COLO829 (cell line): Measurements from ENCODE around the gene RNF220.

Experiments used
- DNase-seq: peaks from one replicate; pipeline ENCODE4 v3.0.0; 2012; ENCODE audit warnings: low spot score

Gene RNF220

DNA sequence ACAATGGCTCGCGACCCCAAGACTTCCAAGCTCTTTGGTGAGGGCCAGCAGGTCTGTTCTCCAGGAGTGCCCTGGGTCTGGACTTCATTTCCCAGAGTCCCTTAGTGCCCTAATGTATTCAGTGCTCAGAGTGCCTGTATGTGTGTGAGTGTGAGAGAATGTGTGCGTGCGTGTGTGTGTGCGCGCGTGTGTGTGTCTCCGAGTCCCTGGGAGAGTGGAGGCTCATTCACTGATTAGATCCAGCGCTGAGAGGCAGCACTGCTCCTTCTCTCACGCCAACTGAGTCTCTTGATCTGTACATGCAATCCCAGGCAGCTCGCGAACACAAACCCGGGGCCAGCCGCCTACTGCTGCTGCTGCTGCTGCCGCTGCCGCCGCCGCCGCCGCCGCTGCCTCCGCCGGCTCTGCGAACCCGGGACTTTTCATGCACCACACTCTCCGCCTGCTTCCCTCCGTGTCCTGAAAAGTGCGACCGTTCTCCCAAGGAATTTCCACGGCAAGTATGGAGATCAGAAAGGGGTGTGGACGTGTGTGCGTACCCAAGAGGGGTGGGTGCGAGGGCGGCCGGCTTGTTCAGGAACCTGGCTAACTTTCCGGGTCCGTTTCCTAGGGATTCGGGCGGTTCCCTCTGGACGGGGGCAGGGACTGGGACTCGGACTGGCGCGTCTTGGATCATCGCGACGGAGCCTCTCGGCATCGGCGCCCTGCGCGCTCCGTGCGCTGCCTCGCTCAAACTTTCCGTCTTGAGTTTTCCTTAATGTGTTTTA is at the start of gene RNF220:
Gene RNF220, plus strand, starts transcription at position 225 of the 767 bp plus-strand sequence.
- DNase-seq, result no peak

DNA sequence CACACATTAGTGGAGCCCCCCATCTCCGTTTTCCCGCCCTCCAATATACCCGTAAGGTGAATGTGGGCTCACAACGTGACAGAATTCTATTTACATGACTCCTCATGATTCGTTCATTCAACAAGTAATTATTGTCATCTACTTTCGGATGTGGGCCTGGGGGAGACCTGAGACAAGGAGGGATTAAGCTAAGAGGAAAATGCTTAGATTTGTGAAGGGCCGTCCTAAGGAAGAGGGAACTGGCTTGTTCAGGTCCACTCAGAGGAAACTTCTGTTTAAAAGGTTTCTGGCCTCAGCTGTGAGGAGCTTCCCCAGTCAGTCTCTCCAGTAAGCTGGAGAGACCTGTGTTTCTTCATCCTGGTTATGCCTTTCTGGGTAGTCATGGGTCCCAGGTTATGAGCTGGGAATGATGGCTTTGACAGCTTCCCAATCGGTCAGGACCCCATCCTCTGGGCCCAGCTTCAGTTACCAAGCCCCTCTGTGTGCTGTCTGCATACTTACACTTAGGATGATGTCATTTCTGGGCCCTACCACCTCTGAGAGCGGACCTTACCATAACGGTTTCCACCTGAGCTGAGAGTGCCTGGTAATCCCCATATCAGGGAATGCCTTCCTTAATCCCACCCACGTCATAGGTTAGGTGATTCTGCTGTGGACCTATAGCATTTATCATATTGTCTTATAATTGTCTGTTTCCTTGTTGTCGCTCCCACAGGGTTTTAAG is 49.3 kb upstream of the RNF220 start:
- no peak for DNase-seq

DNA sequence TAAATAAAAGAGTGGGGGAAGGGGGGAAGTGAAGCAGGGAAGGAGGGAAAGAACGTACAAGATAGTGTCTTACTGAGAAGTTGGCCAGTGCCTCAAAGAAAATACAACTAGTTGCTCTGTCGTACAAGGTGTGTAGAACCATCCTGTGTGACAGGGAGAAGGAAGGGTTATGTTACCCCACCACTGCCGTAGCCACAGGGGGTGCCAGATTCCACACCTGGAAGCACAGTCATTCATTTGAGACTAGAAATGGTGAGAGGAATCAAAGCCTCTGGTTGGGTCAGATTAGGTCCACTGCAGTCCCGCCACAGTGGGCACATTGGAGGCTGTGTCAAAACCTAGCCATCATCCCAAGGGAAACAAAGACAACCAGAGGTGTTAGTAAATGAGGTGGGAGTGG is 47.3 kb upstream of the RNF220 start:
- no peak for DNase-seq

DNA sequence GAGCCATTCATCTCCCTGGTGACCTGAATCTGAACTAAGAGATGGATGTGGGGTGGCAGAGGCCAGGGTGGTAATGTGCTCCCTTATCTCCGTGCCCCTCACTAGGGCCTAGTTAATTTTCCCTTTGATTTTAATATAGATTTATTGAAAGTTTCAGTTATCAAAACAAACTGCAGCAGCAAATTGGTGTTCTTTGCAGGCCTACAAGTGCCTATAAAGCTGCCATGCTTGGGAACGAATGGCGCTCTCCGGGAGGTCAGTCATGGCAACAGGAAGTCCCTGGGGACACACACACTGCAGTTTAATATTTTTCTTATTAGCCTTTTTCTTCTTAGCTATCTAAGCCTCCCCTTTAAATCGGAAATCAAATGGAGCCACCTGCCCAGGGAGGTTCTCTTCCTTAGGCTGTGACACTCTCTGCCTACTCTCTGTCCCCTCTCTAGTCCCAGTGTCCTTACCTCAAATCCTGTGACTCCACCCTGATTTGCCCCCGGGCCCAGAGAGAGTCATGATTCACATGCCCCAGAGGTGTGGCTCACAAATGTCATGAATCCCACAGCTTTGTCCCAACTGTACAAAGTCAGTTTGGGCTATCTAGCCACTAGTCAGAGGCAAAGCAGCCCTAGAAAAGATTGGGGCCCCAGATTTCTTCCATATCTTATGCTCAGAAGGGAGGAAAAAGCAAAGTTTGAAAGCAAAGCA is 45.7 kb upstream of the RNF220 start:
- no peak for DNase-seq

DNA sequence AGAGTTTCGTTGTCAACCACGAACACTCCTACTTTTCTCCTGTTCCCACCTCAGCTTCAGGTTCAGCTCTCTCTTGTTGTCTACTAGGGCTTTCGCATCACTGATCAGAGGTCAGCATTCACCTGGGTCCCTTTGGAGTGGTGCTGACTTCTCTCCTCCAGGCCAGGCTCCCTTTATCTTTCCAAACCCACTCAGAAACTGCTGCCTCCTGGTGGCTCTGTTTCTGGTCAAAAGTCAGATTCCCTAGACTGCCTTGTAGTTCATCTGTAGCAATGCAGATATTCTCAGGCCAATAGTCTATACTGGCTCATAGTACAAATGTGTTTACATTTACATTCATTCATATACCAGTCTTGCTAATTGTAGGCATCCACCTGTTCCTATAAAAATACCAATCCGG is 43.6 kb upstream of the RNF220 start:
- DNase-seq, result no peak

DNA sequence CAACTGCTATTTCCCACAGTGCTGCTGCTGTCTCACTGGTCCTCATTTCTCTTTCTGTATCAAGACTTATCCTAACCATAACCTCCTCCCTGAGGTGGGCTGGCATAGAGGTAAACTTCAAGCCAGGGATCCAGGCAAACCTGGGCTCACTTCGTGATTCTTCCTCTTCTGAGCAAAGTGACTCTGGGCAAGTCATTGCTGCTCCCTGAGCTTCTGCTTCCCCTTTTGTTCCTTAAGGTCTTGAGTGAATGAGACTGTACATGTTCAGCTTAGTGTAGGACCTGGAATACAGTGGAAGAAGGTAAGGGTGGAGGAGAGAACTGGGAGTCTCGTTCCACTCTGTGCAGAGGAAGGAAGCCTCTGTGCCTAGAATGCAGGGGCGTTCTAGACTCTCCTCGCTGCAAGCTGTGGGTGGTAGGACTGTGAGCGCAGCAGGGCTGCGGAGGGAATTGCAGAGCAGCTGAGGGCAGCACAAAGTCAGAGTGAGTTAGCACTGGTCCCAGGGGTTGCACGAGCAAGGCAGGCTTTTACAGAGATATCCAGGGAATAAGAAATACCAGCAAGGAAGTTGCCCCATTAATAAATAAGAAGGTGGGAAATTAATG is 38.6 kb upstream of the RNF220 start:
- DNase-seq, result no peak

DNA sequence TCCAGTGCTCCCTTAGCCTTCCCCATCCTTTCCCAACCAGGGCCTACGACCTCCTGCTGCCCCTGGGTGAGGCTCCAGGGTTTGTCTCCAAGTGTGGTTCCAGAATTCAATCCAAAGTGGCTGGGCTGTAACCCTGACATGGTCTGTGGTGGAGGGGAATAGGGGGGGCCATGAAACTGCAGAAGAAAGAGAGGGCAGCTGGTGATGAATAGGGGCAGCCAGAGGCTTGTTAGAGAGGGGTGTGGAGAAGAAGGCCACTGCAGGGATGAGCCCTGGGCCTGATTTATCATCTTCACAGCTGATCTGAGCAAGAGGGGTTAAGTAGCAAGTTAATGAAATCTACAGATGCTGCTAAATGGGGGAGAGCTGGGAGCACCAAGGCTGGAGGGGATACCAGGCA is 37.1 kb upstream of the RNF220 start:
- DNase-seq, result no peak

DNA sequence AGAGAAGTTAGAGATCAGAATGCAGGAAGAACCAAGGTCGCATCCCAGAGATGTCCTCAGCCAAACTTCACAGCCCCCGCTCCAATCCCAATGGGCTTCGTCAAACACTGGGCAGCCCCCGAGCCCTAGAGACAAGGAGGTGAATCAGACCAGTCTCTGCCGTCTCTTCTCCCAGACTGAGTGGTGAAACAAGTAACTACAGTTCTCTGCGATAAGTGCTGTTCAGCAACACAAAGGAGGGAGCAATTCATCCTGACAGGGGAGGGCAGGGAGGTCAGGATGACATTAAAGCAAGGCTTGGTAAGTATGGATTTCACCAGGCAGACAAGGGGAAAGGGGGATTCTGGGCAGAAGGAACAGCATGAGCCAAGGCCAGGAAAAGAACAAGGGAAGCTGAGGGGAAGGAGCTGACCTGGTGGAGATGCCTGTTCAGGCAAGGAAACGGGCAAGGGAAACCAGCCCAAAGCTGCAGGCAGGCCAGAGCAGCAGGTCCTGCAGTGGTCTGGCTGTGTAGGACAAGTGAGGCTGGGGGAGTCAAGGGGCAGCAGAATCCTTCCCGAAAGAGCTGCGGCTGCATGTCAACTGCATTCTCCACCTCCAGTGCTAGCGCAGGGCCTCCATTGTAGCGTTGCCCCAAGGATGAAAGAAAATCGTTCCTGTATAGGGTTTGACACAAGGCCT is 36.4 kb upstream of the RNF220 start:
- no peak for DNase-seq

DNA sequence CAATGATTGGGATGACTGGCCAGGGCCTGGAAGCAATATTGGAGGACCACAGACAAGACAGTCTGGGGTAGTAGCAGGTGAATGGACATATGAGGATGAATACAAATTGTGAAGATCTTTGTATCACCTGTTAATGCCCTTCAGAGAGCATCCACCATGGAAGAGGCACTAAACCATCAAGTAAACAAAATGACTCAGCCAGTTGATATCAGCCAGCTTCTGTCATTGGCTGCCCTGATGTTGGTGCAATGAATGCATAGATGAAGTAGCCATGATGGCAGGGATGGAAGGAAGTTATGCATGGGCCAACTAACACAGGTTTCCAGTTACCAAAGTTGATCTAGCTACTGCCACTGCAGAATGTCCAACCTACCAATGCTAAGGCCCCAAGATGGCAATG is 33.8 kb upstream of the RNF220 start:
- DNase-seq, result no peak

DNA sequence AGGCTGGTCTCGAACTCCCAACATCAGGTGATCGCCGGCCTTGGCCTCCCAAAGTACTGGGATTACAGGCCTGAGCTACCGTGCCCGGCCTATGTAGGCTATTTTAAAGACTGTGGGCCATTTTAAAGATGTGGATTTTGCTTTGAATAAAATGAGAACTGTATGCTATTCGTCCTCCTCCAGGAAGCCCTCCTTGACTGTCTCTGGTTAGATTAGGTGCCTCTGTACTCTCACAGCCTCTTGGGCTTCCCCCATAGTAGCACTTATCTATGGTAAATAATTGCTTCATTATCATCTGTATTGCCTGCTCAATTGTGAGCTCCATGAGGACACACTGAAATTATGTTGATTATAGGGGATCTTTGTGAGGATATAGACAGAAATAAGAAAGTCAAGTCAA is 29.5 kb upstream of the RNF220 start:
- DNase-seq, result no peak

DNA sequence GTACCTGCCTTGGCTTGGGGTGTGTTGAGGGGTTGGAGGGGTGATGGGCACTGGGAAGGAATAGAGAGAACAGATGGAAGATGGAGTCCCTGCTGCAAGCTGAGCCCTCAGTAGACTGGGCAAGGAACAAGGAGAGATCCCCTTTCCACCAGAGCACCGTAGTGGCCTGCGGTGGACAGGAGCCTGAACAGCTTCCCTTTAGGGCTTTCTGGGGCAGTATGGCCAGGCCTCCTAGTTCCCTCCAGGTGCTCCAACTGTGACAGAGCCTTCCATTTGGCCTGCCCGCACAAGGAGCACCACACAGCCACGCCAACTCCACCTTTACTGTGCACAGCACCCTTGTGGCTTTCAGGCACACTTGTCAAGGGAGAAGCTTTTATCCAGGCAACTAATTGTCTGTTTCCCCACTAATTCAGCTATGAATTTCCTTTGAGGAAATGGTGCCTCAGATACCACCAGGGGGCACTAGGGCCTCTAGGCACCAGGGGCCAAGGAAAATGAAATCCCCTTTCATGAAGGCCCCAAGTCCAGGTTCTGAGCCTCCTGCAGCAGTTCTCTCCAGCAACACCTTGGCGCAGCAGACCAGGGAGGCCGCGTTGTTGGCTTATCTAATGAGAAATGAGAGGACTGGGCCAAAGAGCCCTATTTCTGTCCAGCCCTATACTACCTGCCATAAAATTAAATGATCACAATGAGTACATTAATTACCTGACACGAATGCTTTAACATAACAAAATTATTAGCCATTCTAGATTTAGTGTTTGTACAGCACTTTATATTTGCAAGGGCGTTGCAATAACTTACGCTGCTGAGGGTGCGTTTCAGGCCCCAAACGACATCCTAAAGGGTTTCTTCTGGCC is 26.9 kb upstream of the RNF220 start:
- DNase-seq, result peak; percentile 50

DNA sequence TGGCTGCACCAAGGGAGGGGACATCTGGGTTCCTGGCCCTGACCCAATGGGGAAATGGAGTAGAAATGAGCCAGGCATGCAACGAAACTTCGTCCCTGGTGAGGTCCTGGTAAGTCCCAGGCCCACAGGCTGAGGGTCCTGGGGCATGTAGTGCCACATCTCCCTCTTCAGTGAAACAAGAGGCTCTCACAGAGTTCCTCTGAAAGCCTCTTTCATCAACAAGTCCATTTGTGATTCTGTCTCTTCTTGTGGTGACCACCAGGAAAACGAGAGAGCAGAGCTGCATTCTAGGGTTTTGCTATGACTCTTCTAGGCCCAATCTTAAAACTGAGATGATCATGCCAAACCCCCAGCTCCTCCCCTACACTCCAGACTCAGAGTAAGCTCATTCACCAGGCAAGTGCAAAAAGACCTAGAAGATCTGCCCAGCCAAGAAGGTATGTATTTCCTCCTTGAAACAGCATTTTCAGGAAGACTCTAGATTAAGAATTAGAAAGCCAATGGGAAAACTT is 24.3 kb upstream of the RNF220 start:
- no peak for DNase-seq

DNA sequence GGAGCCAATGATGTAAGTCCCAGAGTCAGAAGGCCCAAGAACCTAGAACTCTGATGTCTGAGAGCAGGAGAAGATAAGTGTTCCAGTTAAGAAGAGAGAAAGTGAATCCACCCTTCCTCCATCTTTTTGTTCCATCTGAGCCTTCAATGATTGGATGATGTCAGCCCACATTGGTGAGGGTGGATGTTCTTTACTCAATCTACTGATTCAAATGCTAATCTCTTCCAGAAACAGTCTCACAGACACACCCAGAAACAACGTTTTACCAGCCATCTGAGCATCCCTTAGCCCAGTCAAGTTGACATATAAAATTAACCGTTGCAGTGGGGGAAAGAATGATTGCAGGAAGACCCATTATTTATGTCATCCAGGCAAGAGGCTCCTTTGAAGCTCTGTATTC is 16.5 kb upstream of the RNF220 start:
- no peak for DNase-seq

DNA sequence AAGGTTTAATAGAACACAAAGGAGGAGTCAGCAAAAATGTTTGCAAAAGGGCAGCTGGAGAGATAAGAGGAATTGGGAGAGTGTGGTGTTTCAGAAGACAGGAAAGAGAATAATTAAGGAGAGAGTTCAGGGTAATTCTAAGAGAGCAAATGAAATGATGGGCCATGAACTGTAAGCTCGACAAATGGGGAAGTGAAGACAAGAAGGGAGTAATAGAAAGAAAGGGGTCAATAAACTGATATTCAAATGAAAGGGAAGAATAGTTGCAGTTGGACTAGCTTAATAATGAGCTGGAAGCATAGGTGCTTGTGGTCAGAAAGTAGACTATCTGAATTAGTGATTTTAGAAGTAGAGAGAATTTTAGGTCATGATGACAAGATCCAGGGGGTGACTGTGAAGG is 15.6 kb upstream of the RNF220 start:
- no peak for DNase-seq

DNA sequence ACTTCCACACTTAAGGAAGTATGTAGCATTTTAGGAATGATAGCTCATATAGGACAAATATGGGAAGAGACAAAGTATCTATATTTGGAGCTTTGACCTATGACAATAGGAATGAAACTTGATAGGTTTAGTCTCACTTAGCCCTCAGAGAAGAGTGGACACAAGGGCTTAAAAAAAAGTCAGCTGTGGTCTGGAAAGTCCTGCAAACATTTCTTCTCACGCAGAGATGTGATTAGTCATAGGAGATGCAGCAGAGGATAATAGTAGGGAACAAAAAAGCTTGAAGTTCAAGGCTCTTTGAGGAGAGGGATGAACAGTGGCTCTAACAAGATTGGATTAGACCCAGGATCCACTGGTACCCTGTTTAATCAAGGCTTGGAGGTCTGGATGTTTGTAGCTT is 14.8 kb upstream of the RNF220 start:
- peak; percentile 48 for DNase-seq

DNA sequence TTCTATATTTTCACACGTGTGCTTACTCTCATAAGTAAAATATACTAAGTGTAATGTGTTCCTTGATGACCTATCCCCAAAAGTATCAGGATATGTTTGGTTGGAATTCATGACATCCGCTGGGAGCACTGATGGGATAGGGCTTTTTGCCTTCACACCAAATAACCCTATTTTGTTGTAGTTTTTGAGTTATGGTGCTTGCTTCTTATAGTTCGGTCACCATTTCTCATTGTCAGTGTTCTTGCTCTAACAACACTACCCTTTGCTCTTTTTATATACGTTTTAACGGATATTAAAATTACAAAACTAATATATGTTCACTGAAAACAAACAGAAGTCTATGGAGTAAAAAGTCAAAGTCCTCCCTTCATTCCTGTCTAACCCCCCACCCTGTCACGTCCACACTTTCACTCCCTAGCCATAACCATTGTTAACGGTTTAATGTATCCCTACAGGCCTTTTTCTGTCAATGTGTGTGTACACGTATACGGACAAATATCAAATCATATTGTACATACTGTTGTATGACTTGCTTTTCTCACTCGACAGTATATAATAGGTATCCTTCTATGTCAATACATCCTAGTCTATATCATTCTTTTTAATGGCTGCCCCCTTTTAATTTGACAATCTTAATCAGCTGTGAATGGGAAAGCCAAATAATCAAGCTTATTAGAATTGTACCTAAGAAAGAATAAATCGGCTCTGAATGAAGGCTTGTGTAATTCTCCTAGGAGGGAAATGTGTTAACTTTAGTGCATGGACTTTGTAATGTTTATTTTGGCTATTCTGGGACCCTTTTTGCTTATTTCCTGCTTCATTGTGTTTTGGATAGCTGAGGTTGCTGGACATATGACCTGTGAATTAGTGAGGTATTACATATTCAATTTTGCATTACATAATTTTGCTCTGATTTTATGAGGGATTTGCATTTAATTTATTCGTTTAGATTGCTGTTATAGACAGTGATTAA is 3.5 kb upstream of the RNF220 start:
- DNase-seq, result no peak

DNA sequence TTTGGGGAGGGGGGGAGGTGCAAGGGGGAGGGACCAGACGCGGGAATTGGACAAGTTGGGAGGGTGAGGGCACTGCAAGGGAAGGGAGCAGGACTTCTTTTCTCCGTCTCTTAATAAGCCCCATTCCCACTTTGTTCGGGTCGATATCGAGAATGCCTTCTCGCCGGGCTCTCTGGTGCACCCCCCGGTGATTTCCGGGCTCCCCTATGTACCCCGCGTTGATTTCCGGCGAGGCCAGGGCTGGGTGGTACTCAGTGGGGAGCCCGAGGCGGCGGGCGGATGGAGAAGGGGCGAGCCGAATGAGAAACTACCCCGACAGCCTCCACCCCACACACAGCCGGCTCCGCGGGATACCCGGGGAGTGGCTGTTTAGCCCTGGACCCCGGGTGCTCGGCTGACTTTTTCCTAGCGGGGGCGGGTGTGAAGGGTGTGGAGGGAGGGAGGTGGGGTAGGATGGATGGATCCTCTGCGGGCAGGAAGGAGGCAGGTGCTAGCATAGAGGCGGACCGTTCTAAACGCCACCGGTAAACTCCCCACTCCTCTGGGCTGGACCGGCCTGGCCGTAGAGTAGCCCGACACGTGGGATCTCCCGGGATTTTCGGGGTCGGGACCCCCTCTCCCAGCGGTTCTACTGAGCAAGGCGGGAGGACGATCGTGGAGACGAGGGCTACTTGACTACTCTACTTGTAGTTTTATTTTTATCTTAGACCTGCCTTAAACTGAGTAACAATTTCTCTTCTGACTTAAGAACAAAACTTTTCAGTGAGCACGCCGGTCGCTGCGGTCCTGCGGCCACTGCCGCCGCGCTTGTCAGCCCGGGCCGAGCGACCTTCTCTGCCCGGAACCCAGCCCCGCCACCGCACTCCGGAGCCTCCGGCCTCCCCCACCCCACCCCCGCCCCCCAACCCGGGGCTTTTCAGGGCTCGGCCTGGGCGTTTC is 1.0 kb downstream of the RNF220 start:
- DNase-seq, result no peak

DNA sequence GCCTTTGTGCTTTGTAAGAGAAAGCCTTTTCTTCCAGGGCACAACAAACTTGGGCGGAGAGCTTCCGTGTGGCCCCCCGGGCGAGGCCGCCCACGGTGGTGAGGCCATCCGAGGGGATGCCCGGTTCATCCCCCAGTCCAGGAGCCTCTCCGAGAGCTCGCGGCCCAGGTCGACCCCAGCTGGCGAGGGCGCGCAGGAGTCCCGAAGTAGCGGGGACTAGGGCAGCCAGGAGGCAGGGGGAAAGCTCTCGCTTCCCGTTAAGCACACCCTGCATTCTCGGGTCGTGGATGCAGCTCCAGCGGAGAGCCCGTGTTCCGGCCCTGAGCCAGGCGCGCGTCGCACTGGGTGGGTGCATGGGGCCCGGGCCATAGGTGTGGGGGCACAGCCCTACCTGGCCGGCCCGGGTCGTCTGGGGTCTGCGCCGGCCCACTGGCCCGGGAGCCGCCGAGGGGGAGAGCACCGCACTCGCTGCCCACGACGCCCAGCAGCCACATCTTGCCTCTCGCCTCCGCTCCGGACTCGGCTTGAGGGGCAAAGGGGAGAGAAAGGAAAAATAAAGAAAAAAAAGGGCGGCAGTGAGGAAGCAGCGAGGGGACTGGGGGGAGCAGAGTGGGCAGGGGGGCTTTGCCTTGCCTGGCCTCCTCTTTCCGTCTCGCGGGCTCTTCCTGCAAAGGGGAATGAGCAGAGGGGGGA is 1.8 kb downstream of the RNF220 start:
- DNase-seq, result no peak
